Colonic mucosa (tissue), 4 donors: Measurements from ENCODE around the gene ANAPC16. TPM values are rescaled to one million over a fixed set of nuclear protein-coding genes. Genes with fewer than 3 reads are reported as not detected.
"Not testable (repeated sequence)": the region's sequence is repeated elsewhere in the genome, so short reads cannot be mapped to it uniquely, and the experiment has no call there.

Source experiments
- DNase-seq: peaks from one replicate; pipeline ENCODE4 v3.0.0-alpha.2; 2020
- H3K27ac ChIP-seq: fragments of 200-600 bp; one replicate; pipeline ENCODE4 v1.8.0; 2021
- H3K27me3 ChIP-seq: fragments of 200-600 bp; one replicate; pipeline ENCODE4 v1.8.0; 2021
- H3K36me3 ChIP-seq: fragments of 200-600 bp; one replicate; pipeline ENCODE4 v1.8.0; 2021
- H3K4me1 ChIP-seq: fragments of 200-600 bp; one replicate; pipeline ENCODE4 v1.8.0; 2021; ENCODE audit warnings: mild to moderate bottlenecking
- H3K4me3 ChIP-seq: fragments of 200-600 bp; one replicate; pipeline ENCODE4 v1.8.0; 2021
- H3K9ac ChIP-seq, 2 donors: one replicate each; pipeline ENCODE4 v1.7.0; 2013; ENCODE audit warnings: control low read depth in 2 of 2, low read depth in 2 of 2, low read length in 2 of 2
- H3K9me3 ChIP-seq: fragments of 200-600 bp; one replicate; pipeline ENCODE4 v1.8.0; 2021
- intact Hi-C: fragments of 100-400 bp; cut with DNase I; formaldehyde crosslinking; loops from one replicate; pipeline ENCODE4 v1.14.1; 2022
- total RNA-seq, 2 donors: library from RNA; stranded (reverse); fragmentation: NEBNext Ultra II Directional in 1 of 2; extraction: Animal tissue kit (Norgen Biotek cat#: 25700) in 1 of 2; gene quantifications; one replicate each; pipeline ENCODE4 v1.2.1, GENCODE V29; 2021
- TF ChIP-seq, protein P1 (sequence below): fragments of 200-600 bp; IDR thresholded peaks from one replicate; pipeline ENCODE4 v1.8.0; 2022; ENCODE audit warnings: antibody characterized with exemption, mild to moderate bottlenecking
- donor health status: healthy.
- donor health status: DM: no; HTN: no; CAD: no.
- donor health status: DM: no; HTN: no; CAD: no.

Gene ANAPC16
- total RNA-seq, 2 donors from 2014 or later = 63.2 to 85.2 TPM

DNA sequence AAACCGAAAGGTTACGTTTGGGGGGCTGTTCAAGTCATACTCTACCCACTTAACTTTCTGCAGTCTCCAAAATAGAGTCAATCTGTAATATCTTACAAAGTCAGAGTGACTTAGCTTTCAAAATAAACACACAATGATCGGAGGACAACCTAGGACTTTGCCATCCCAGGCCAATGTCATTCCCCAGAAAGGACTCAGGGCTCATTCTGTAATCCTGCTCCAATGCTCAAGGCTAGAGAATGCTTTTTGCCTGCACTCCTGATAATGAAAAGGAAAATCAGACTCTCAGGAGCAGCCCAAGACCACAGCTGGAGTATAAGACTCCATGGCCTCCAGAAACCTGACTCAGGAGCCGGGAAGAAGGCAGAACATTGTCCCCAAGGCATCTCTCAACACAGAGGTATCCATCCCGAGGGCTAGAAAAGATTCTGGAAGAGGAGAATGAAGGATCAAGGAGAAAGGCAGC lies 28.8 kb downstream of the ANAPC16 start:
- H3K36me3 ChIP-seq = no peaks in the 10 kb centered on the region
- DNase-seq = no peak
- intact Hi-C loops = no loop called here
- no peaks in the 10 kb centered on the region for H3K9me3 ChIP-seq
- TF ChIP-seq, protein P1, sequence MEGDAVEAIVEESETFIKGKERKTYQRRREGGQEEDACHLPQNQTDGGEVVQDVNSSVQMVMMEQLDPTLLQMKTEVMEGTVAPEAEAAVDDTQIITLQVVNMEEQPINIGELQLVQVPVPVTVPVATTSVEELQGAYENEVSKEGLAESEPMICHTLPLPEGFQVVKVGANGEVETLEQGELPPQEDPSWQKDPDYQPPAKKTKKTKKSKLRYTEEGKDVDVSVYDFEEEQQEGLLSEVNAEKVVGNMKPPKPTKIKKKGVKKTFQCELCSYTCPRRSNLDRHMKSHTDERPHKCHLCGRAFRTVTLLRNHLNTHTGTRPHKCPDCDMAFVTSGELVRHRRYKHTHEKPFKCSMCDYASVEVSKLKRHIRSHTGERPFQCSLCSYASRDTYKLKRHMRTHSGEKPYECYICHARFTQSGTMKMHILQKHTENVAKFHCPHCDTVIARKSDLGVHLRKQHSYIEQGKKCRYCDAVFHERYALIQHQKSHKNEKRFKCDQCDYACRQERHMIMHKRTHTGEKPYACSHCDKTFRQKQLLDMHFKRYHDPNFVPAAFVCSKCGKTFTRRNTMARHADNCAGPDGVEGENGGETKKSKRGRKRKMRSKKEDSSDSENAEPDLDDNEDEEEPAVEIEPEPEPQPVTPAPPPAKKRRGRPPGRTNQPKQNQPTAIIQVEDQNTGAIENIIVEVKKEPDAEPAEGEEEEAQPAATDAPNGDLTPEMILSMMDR = no peak
- no peak overlapping the region for H3K4me3 ChIP-seq
- peak overlapping the region in 1 of 2 donors; percentile 67 for H3K9ac ChIP-seq
- peaks cover 46% of the 10 kb centered on the region for H3K4me1 ChIP-seq
- peak overlapping the region; percentile 68 for H3K27ac ChIP-seq
- H3K27me3 ChIP-seq = no peaks in the 10 kb centered on the region

DNA sequence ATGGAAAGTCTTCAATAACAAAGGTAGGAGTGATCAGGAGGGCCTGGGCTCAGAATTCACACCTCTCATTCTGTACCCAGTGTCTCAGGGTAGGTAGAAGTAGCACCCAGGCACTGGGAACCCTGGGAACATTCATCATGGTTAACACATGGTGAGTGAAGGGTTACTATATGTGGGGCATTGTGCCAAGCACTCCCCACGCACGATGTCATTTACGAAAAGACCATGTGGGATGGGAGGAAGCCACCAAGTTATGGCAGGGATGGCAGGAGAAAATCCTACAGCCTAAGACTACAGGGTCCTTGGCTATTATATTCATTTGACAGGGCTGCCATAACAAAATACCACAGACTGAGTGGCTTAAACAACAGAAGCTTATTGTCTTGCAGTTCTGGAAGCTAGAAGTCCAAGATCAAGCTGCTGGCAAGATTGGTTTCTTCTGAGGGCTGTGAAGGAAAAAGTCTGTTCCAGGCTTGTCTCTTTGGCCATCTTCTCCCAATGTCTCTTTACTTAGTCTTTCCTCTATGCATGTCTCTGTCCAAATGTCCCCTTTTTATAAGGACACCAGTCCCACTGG lies 30.2 kb downstream of the ANAPC16 start:
- intact Hi-C loops = no loop called here
- DNase-seq = no peak

DNA sequence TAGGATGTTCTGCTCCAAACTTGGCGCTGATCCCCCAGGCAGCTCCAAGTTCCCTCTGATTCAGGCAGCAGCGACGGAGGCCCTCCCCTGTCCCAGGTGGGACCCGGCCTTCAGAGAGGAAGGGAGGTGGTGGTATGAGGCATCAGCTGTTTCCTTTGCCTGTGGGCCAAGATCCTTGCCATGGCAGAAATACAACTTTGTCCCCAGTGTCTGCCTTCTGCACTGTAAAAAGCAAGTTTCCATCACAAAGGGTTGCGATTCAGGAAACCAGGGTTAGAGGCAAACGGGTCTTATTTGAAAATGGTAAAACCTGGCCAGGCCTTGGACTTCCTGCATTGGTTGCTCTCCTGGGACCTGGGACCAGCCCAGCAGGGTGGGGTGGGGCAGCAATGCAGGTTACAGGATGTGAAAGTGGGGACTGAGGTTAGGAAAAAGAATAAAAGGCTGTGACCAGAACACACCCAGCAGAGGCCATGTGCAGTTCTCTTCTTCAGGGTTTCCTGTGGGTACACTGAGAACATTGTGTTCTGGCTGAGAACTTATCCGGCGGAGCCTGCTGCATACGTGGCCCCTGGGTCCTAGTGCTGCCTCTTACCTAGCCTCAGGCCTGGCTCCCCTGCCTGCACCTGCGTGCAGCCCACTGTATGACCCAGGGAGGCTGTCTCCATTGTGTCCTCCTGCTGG lies 32.8 kb downstream of the ANAPC16 start:
- peak overlapping the region; percentile 95 for H3K27ac ChIP-seq
- peak overlapping the region; percentile 52 to 79 for H3K9ac ChIP-seq
- peaks cover 40% of the 10 kb centered on the region for H3K4me1 ChIP-seq
- no peak overlapping the region for H3K4me3 ChIP-seq
- intact Hi-C loops = no loop called here
- DNase-seq = peak; percentile 85
- no peaks in the 10 kb centered on the region for H3K27me3 ChIP-seq
- TF ChIP-seq, protein P1 = no peak
- no peaks in the 10 kb centered on the region for H3K36me3 ChIP-seq
- H3K9me3 ChIP-seq = no peaks in the 10 kb centered on the region

More for the DNA sequence above, 30.2 kb downstream of the ANAPC16 start:
- no peak overlapping the region for H3K27ac ChIP-seq
- H3K4me1 ChIP-seq = peaks cover 46% of the 10 kb centered on the region
- TF ChIP-seq, protein P1 = no peak
- H3K36me3 ChIP-seq = no peaks in the 10 kb centered on the region
- no peak overlapping the region for H3K4me3 ChIP-seq
- H3K9me3 ChIP-seq = no peaks in the 10 kb centered on the region
- no peaks in the 10 kb centered on the region for H3K27me3 ChIP-seq
- H3K9ac ChIP-seq = no peak overlapping the region

DNA sequence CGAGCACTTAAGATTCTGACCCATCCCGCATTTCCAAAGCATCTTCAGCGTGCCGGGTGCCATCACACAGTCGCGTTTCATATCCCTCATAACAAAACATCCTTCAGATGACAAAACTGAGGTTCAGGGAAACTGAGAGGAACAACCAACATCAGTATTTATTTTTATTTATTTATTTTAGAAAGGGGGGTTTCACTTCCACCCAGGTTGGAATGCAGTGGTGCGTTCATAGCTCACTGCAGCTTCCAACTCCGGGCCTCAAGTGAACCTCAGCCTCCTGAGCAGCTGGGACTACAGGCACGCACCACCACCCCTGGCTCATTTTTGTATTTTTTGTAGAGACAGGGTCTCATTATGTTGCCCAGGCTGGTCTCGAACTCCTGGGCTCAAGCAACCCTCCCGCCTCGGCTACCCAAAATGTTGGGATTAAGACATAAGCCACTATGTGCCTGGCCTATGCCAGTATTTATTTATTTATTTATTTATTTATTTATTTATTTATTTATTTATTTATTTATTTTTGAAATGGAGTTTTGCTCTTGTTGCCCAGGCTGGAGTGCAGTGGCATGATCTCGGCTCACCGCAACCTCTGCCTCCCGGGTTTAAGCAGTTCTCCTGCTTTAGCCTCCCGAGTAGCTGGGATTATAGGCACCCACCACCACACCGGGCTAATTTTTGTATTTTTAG lies 33.5 kb downstream of the ANAPC16 start:
- H3K27me3 ChIP-seq, H3K9me3 ChIP-seq, H3K36me3 ChIP-seq, DNase-seq, intact Hi-C loops, H3K4me3 ChIP-seq: not testable (repeated sequence)
- Histone ChIP-seq H3K4me1 (peaks cover 35% of the 10 kb centered on the region), H3K27ac (peak overlapping the region; percentile 95), H3K9ac (peak overlapping the region; percentile 20 to 79)

DNA sequence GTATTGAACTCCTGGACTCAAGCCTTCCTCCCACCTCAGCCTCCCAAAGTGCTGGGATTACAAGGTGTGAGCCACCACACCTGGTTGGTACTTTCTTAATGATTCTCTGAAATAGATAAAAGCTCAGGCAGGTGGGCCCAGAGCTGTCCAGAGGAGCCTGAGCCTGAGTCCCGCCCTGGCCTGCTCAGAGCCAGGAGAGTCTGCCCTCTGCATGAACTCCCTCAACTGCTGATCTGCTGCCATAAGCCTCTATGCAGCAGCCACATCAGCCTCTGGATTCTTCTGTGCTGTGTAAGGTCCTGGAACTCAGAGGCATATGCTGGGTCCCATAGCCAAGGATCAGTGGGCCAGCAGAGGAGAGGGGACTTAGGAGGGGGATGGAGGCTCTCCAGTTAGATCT lies 34.9 kb downstream of the ANAPC16 start:
- H3K4me1 ChIP-seq = peaks cover 35% of the 10 kb centered on the region
- no peak overlapping the region for H3K27ac ChIP-seq
- H3K9me3 ChIP-seq = no peaks in the 10 kb centered on the region
- TF ChIP-seq, protein P1 = no peak
- no peaks in the 10 kb centered on the region for H3K27me3 ChIP-seq
- no peaks in the 10 kb centered on the region for H3K36me3 ChIP-seq
- intact Hi-C loops = no loop called here
- no peak for DNase-seq
- H3K9ac ChIP-seq = no peak overlapping the region
- no peak overlapping the region for H3K4me3 ChIP-seq

DNA sequence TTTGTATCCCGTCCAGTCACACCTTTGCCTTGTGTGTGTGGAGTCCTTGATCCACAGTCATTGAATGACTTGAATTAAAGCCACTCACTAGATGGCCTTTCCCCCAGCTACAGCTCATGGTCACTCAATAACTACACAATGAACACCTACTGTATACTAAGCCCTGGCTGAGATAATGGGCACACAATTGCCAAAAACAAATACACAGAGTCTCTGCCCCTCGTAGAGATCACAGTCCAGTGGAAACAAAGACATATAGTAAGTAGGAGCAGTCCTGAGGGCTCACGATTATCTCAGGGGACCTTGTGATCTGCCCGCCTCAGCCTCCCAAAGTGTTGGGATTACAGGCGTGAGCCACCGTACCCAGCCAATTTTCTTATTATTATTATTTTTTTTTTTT lies 35.8 kb downstream of the ANAPC16 start:
- intact Hi-C loops = no loop called here
- no peaks in the 10 kb centered on the region for H3K9me3 ChIP-seq
- H3K36me3 ChIP-seq = no peaks in the 10 kb centered on the region
- H3K27ac ChIP-seq = no peak overlapping the region
- H3K9ac ChIP-seq = no peak overlapping the region
- TF ChIP-seq, protein P1 = no peak
- H3K4me3 ChIP-seq = no peak overlapping the region
- no peak for DNase-seq
- H3K27me3 ChIP-seq = no peaks in the 10 kb centered on the region
- H3K4me1 ChIP-seq = peaks cover 37% of the 10 kb centered on the region
